Spleen (tissue), 11 donors: Measurements from ENCODE around the gene MLC1. TPM values are rescaled to one million over a fixed set of nuclear protein-coding genes. Genes with fewer than 3 reads are reported as not detected.
"Not testable (repeated sequence)": the region's sequence is repeated elsewhere in the genome, so short reads cannot be mapped to it uniquely, and the experiment has no call there.

Experiments used
- DNase-seq: peaks from one replicate; pipeline ENCODE4 v3.0.0-alpha.2; 2020
- H3K27ac ChIP-seq, 8 donors: fragments of 200-600 bp; sonication (generic) in 7 of 8; 1 replicate in 4 of 8; 2 replicates in 4 of 8; pipeline versions ENCODE4 v1.5.0 to v1.8.0; 2016 to 2021; ENCODE audit warnings: inconsistent platforms in 4 of 8, mild to moderate bottlenecking in 4 of 8, moderate library complexity in 1 of 8
- H3K27me3 ChIP-seq, 7 donors: fragments of 200-600 bp; sonication (generic) in 6 of 7; replicated peaks in 1 of 7; 1 replicate in 4 of 7; 2 replicates in 3 of 7; pipeline versions ENCODE4 v1.5.0 to v1.8.0; 2016 to 2021; ENCODE audit warnings: inconsistent platforms in 3 of 7, mild to moderate bottlenecking in 1 of 7
- H3K36me3 ChIP-seq, 6 donors: fragments of 200-600 bp; sonication (generic) in 5 of 6; 1 replicate in 4 of 6; 2 replicates in 2 of 6; pipeline versions ENCODE4 v1.5.0 to v1.8.0; 2016 to 2021; ENCODE audit warnings: inconsistent platforms in 2 of 6
- H3K4me1 ChIP-seq, 6 donors: fragments of 200-600 bp; sonication (generic) in 5 of 6; 1 replicate in 3 of 6; 2 replicates in 3 of 6; pipeline versions ENCODE4 v1.5.0 to v1.8.0; 2016 to 2021; ENCODE audit warnings: inconsistent platforms in 3 of 6
- H3K4me3 ChIP-seq, 8 donors: fragments of 200-600 bp; sonication (generic) in 7 of 8; 1 replicate in 4 of 8; 2 replicates in 4 of 8; pipeline versions ENCODE4 v1.5.0 to v1.8.0; 2016 to 2021; ENCODE audit warnings: inconsistent platforms in 4 of 8, mild to moderate bottlenecking in 4 of 8, moderate library complexity in 2 of 8
- H3K9me3 ChIP-seq, 8 donors: fragments of 200-600 bp; sonication (generic) in 7 of 8; 1 replicate in 4 of 8; 2 replicates in 4 of 8; pipeline versions ENCODE4 v1.5.0 to v1.8.0; 2016 to 2021; ENCODE audit warnings: inconsistent platforms in 4 of 8
- CTCF ChIP-seq, 11 experiments: fragments of 200-600 bp in 7 of 11; fragments of 450-650 bp in 4 of 11; sonication (generic) in 4 of 11; IDR thresholded peaks in 8 of 11; conservative IDR thresholded peaks in 3 of 11; 1 replicate in 7 of 11; 2 replicates in 4 of 11; pipeline versions ENCODE4 v1.4.0 to v1.8.0; 2016 to 2021; ENCODE audit warnings: antibody characterized with exemption in 11 of 11, inconsistent platforms in 4 of 11, mild to moderate bottlenecking in 1 of 11
- POLR2A ChIP-seq, 3 donors: fragments of 450-650 bp; IDR thresholded peaks; one replicate each; pipeline ENCODE4 v1.5.1; 2017; ENCODE audit warnings: antibody characterized with exemption in 3 of 3, mild to moderate bottlenecking in 1 of 3
- POLR2AphosphoS5 ChIP-seq, 3 donors: sonication (generic); formaldehyde crosslinking; IDR thresholded peaks; one replicate each; pipeline ENCODE4 v1.5.1; 2017; ENCODE audit warnings: antibody characterized with exemption in 3 of 3
- WGBS, 5 donors: extraction: QIAGEN DNeasy Blood & Tissue Kit in 3 of 5; methylation state at CpG; one replicate each; pipeline versions ENCODE4 v1.1.5 to v1.1.7; 2013 to 2018; 5-methylcytosine and 5-hydroxymethylcytosine counted together
- intact Hi-C: fragments of 100-400 bp; cut with DNase I; formaldehyde crosslinking; loops from one replicate; pipeline ENCODE4 v1.15.0; 2023; ENCODE audit warnings: low total_unique reads
- polyA plus RNA-seq, 3 donors: library from polyadenylated mRNA; stranded (reverse); fragments of 200-250 nt; gene quantifications; one replicate each; pipeline ENCODE4 v1.2.1, GENCODE V29; 2013
- total RNA-seq, 7 donors: library from RNA; depleted of rRNA in 3 of 7; stranded (reverse); fragments of >200 nt in 3 of 7; fragmentation: NEBNext Ultra II Directional in 4 of 7; extraction: Animal tissue kit (Norgen Biotek cat#: 25700) in 4 of 7; gene quantifications; one replicate each; pipeline versions ENCODE4 v1.1.0 to v1.2.1, GENCODE V29; 2016 to 2021
- donor health status: healthy with polysubstance abuse.
- donor health status: DM: no; HTN: no; CAD: no; lungs with moderate emphysema.
- donor health status: DM: no; HTN: no; CAD: no.
- donor health status: Bipolar disorder and iron deficiency.
- donor health status: healthy.
- donor health status: DM: no; HTN: no; CAD: no.
- donor health status: DM: yes; HTN: yes; CAD: no.

Gene MLC1
- total and polyA plus RNA-seq, 10 donors = 0.17 to 4.4 (median 1.6) TPM

GRCh38 chr22:50088096-50088495, 2.9 kb upstream of the MLC1 start:
- Histone ChIP-seq H3K27ac (no peak overlapping the region), H3K36me3 (no peaks in the 10 kb centered on the region), H3K9me3 (peaks cover 0 to 28% (median 7%) of the 10 kb centered on the region in 8 donors), H3K4me1 (peaks cover 0 to 14% (median 0%) of the 10 kb centered on the region in 6 donors), H3K4me3 (no peak overlapping the region), H3K27me3 (peaks cover 0 to 49% (median 7%) of the 10 kb centered on the region in 7 donors)
- DNase-seq = no peak
- 94 to 97% (median 97%) methylated on average over 12 of the region's 12 CpGs for WGBS, 5 donors
- TF ChIP-seq POLR2A (IDR thresholded peaks at IDR 0.05) = no peak
- TF ChIP-seq POLR2AphosphoS5 (IDR thresholded peaks at IDR 0.05) = no peak
- TF ChIP-seq CTCF (IDR thresholded peaks at IDR 0.05 in 8 of 11, conservative IDR thresholded peaks at IDR 0.05 in 3 of 11) = no peak
- intact Hi-C loops = no loop called here

GRCh38 chr22:50087646-50088045, 2.4 kb upstream of the MLC1 start:
- no peak for TF ChIP-seq POLR2AphosphoS5 (IDR thresholded peaks at IDR 0.05)
- no peak for TF ChIP-seq CTCF (IDR thresholded peaks at IDR 0.05 in 8 of 11, conservative IDR thresholded peaks at IDR 0.05 in 3 of 11)
- no peak for TF ChIP-seq POLR2A (IDR thresholded peaks at IDR 0.05)
- Histone ChIP-seq H3K36me3 (no peaks in the 10 kb centered on the region), H3K4me1 (peaks cover 0 to 14% (median 0%) of the 10 kb centered on the region in 6 donors), H3K27me3 (peaks cover 0 to 53% (median 7%) of the 10 kb centered on the region in 7 donors), H3K4me3 (no peak overlapping the region), H3K27ac (no peak overlapping the region), H3K9me3 (peaks cover 0 to 28% (median 7%) of the 10 kb centered on the region in 8 donors)
- intact Hi-C loops = no loop called here
- 93 to 95% (median 93%) methylated on average over 12 of the region's 12 CpGs for WGBS, 5 donors
- peak; percentile 30 for DNase-seq

GRCh38 chr22:50086975-50087374, 1.7 kb upstream of the MLC1 start:
- peaks cover 0 to 28% (median 7%) of the 10 kb centered on the region in 8 donors for H3K9me3 ChIP-seq
- H3K4me3 ChIP-seq, intact Hi-C loops, H3K27ac ChIP-seq, H3K36me3 ChIP-seq, DNase-seq: not testable (repeated sequence)
- H3K27me3 ChIP-seq = peaks cover 0 to 60% (median 7%) of the 10 kb centered on the region in 7 donors
- whole genome bisulfite sequencing, 5 donors = 82 to 95% (median 91%) methylated on average over 4 of the region's 4 CpGs
- peaks cover 0 to 14% (median 0%) of the 10 kb centered on the region in 6 donors for H3K4me1 ChIP-seq

GRCh38 chr22:50086526-50086925, 1.3 kb upstream of the MLC1 start:
- Histone ChIP-seq H3K27me3 (peaks cover 0 to 65% (median 7%) of the 10 kb centered on the region in 7 donors), H3K27ac (no peak overlapping the region), H3K4me1 (peaks cover 0 to 14% (median 0%) of the 10 kb centered on the region in 6 donors), H3K4me3 (no peak overlapping the region), H3K36me3 (no peaks in the 10 kb centered on the region), H3K9me3 (peaks cover 0 to 28% (median 7%) of the 10 kb centered on the region in 8 donors)
- 73 to 84% (median 83%) methylated on average over 5 of the region's 5 CpGs for whole genome bisulfite sequencing, 5 donors
- DNase-seq = no peak
- intact Hi-C loops = no loop called here
- TF ChIP-seq POLR2AphosphoS5 (IDR thresholded peaks at IDR 0.05) (no peak), POLR2A (IDR thresholded peaks at IDR 0.05) (no peak), CTCF (IDR thresholded peaks at IDR 0.05 in 8 of 11, conservative IDR thresholded peaks at IDR 0.05 in 3 of 11) (no peak)
